OCI-LY7 (cell line): ENCODE data around the gene ACP7. TPM values are rescaled to one million over a fixed set of nuclear protein-coding genes. Genes with fewer than 3 reads are reported as not detected.

Experiments
- BruUV-seq: library from RNA; stranded (reverse); fragments of 400-500 nt; replicated peaks from 2 replicates; lab custom pipeline; 2021; lab: Mats Ljungman, UMichigan
- CTCF ChIA-PET: fragments of 300-600 bp; sonication (Branson Sonifier 250); formaldehyde crosslinking; loops from one replicate; lab custom pipeline; 2022; ENCODE audit warnings: antibody characterized with exemption; ENCODE audit not compliant: unreplicated experiment; lab: Charles Lee
- POLR2A ChIA-PET: fragments of 300-600 bp; sonication (Branson Sonifier 250); formaldehyde crosslinking; loops from one replicate; lab custom pipeline; 2022; ENCODE audit warnings: antibody characterized with exemption; lab: Charles Lee
- DNase-seq: peaks from one replicate; pipeline ENCODE4 v3.0.0-alpha.2; 2015; ENCODE audit warnings: low spot score
- H2AFZ ChIP-seq: fragments of 200-600 bp; sonication (generic), shearing (Covaris generic); 2 replicates; pipeline ENCODE4 v1.6.1; 2014; ENCODE audit warnings: mild to moderate bottlenecking, antibody characterized with exemption, low read length, moderate library complexity
- H3K27ac ChIP-seq: fragments of 200-600 bp; sonication (generic); 2 replicates; pipeline ENCODE4 v1.5.1; 2014; ENCODE audit warnings: mixed run types, low read depth, mild to moderate bottlenecking, moderate library complexity, low read length, inconsistent platforms; ENCODE audit not compliant: poor library complexity, severe bottlenecking
- H3K36me3 ChIP-seq: fragments of 200-600 bp; sonication (generic); 2 replicates; pipeline ENCODE4 v1.6.1; 2014; ENCODE audit warnings: mild to moderate bottlenecking, antibody characterized with exemption, low read length, moderate library complexity, mixed read lengths; ENCODE audit not compliant: insufficient read depth
- H3K4me1 ChIP-seq: fragments of 200-600 bp; sonication (generic); 2 replicates; pipeline ENCODE4 v1.5.1; 2014; ENCODE audit warnings: mild to moderate bottlenecking, low read length; ENCODE audit not compliant: insufficient read depth, poor library complexity, severe bottlenecking
- H3K4me2 ChIP-seq: fragments of 200-600 bp; sonication (generic); 2 replicates; pipeline ENCODE4 v1.6.1; 2014; ENCODE audit warnings: mild to moderate bottlenecking, low read length
- H3K4me3 ChIP-seq: fragments of 200-600 bp; sonication (generic); 2 replicates; pipeline ENCODE4 v1.5.1; 2014; ENCODE audit warnings: mild to moderate bottlenecking, low read depth, low read length; ENCODE audit not compliant: poor library complexity, severe bottlenecking
- H3K79me2 ChIP-seq: fragments of 200-600 bp; sonication (generic); 2 replicates; pipeline ENCODE4 v1.6.1; 2016; ENCODE audit warnings: low read depth, mild to moderate bottlenecking, low read length, moderate library complexity, mixed read lengths; ENCODE audit not compliant: insufficient read depth
- H3K9me2 ChIP-seq: fragments of 200-600 bp; sonication (generic); 2 replicates; pipeline ENCODE4 v1.6.1; 2016; ENCODE audit warnings: mild to moderate bottlenecking, low read length, mixed read lengths; ENCODE audit not compliant: insufficient read depth
- H3K9me3 ChIP-seq: fragments of 200-600 bp; sonication (generic); 2 replicates; pipeline ENCODE4 v1.6.1; 2014; ENCODE audit warnings: mild to moderate bottlenecking, mixed run types, low read length, mixed read lengths
- H4K20me1 ChIP-seq: fragments of 200-600 bp; sonication (generic); 2 replicates; pipeline ENCODE4 v1.6.1; 2014; ENCODE audit warnings: mild to moderate bottlenecking, antibody characterized with exemption, low read length, moderate library complexity, mixed read lengths; ENCODE audit not compliant: insufficient read depth
- EZH2phosphoT487 ChIP-seq: fragments of 200-600 bp; sonication (generic); IDR thresholded peaks from 2 replicates; pipeline ENCODE4 v1.6.1; 2018; ENCODE audit warnings: low read depth, borderline replicate concordance, mild to moderate bottlenecking, mixed run types, antibody characterized with exemption, low read length, moderate library complexity, mixed read lengths
- intact Hi-C: fragments of 100-400 bp; cut with micrococcal nuclease; formaldehyde crosslinking; loops from one replicate; pipeline ENCODE4 v1.10.0; 2022; ENCODE audit not compliant: unreplicated experiment
- total RNA-seq, 2 experiments: library from RNA; depleted of rRNA in 1 of 2; stranded (reverse); fragments of >200 nt in 1 of 2; shearing (Covaris generic) in 1 of 2; gene quantifications; 2 replicates each; pipeline ENCODE4 v1.2.3, GENCODE V29; 2014 to 2022
- TF ChIP-seq, protein P1 (sequence below): fragments of 200-600 bp; sonication (generic); conservative IDR thresholded peaks from 2 replicates; pipeline ENCODE4 v1.5.1; 2014; ENCODE audit warnings: mild to moderate bottlenecking, antibody characterized with exemption, low read length, moderate library complexity, mixed read lengths

ACP7 gene
- total RNA-seq, 2 experiments from 2014 or later: not detected

DNA sequence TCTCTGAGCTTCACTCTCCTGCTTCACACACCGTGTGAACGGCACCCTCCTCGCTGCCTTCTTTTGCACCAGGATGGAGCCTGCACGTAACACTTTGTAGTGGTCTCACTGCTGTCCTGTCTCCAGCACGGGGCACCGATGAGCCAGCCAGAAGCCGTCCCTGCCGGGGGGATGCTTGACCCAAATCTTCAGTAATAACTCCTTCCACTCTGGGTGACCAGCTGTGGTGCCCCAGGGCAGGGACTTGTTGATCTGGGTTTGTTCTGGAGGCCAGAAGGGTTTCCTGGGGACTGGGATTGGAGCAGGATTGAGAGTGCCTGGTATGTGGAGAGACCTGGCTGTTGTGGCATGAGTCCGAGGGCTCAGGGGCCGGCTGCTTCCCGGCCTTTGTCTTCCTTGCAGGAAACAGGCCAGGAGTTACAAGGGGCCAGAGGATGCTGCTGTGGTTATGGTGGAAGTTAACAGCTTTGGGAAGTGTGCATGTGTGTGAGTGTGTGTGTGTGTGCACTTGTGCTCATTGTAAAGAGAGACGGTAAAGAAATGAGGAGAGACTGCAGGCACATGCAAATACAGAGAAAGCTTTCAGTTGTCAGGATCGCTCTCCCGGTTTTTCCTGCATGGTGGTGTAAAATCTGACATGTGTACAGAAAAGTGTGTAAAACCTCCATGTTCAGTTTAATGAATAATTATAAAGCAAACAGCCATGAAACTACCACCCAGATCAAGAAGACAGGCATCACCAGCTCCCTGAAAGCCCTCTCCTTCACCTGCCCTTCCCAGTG, 60.3 kb downstream of the ACP7 start:
- TF ChIP-seq EZH2phosphoT487: no peak
- TF ChIP-seq, protein P1, sequence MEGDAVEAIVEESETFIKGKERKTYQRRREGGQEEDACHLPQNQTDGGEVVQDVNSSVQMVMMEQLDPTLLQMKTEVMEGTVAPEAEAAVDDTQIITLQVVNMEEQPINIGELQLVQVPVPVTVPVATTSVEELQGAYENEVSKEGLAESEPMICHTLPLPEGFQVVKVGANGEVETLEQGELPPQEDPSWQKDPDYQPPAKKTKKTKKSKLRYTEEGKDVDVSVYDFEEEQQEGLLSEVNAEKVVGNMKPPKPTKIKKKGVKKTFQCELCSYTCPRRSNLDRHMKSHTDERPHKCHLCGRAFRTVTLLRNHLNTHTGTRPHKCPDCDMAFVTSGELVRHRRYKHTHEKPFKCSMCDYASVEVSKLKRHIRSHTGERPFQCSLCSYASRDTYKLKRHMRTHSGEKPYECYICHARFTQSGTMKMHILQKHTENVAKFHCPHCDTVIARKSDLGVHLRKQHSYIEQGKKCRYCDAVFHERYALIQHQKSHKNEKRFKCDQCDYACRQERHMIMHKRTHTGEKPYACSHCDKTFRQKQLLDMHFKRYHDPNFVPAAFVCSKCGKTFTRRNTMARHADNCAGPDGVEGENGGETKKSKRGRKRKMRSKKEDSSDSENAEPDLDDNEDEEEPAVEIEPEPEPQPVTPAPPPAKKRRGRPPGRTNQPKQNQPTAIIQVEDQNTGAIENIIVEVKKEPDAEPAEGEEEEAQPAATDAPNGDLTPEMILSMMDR: no peak
- Histone ChIP-seq H3K27ac (no peak overlapping the region), H3K4me1 (no peaks in the 10 kb centered on the region), H2AFZ (no peak overlapping the region), H4K20me1 (0 out of 2 replicates have a peak, but pooled peaks cover 4% of the 10 kb centered on the region), H3K36me3 (peaks cover 6% of the 10 kb centered on the region), H3K79me2 (peaks cover 10% of the 10 kb centered on the region; the same call in 1 of the 2 replicates), H3K4me3 (no peak overlapping the region), H3K9me2 (no peaks in the 10 kb centered on the region), H3K4me2 (no peak overlapping the region), H3K9me3 (no peaks in the 10 kb centered on the region)
- POLR2A ChIA-PET: no interaction called here
- BruUV-seq: no TSS peak
- CTCF ChIA-PET: no interaction called here
- intact Hi-C loops: no loop called here
- DNase-seq: no peak

DNA sequence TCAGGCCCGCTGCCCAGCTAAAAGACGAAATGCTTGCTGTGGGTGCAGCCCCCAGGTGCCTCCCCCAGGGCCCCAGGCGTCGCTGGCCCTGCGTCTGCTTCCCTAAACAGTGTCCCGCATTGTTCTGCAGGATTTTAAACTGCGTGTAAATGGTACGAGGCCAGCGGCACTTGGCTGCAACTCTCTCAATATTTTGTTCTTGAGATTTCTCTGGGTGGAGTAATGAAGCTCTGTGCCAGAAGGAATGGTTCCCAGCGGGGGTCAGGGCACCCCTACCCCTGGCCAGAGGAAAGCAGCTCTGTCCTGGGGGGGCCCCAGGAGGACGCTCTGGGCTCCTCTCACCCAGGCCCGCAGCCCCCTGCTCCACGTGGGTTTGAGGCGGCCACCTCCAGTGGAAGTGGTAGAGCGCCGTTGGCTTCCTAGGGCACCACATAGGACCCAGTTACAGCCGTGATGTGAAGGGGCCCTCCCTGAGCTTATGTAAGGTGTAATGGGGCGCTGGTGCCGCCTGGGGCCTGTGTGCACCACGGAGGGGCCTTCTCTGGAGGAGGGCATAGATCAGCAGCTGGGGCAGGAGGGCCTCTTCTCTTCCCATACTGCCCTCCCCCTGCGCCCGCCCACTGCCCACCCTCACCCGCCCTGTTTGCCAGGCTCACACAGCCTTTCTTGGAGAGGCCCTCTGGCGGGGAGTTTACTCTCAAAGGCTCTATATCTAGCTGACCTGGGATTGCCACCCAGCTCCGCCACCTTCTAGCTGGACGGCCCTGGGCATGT, 61.2 kb downstream of the ACP7 start:
- Histone ChIP-seq H4K20me1 (0 out of 2 replicates have a peak, but pooled peaks cover 4% of the 10 kb centered on the region), H3K79me2 (peaks cover 10% of the 10 kb centered on the region; the same call in 1 of the 2 replicates), H3K27ac (no peak overlapping the region), H3K9me3 (no peaks in the 10 kb centered on the region), H3K4me3 (no peak overlapping the region), H3K9me2 (no peaks in the 10 kb centered on the region), H3K36me3 (peaks cover 6% of the 10 kb centered on the region), H2AFZ (no peak overlapping the region), H3K4me2 (no peak overlapping the region), H3K4me1 (no peaks in the 10 kb centered on the region)
- TF ChIP-seq, protein P1: no peak
- no peak for TF ChIP-seq EZH2phosphoT487
- intact Hi-C loops: no loop called here
- no peak for DNase-seq
- ChIA-PET CTCF (no interaction called here), POLR2A (no interaction called here)
- no TSS peak for BruUV-seq
